OCI-LY3 (cell line): ENCODE data around the gene SURF4.

Source experiments
- H2AFZ ChIP-seq: fragments of 200-600, 300-600 bp; shearing (Covaris generic); 2 replicates; pipeline ENCODE4 v1.6.0; 2014; ENCODE audit warnings: antibody characterized with exemption, low read depth, low read length
- H3K27ac ChIP-seq: fragments of 200-600, 300-600 bp; sonication (generic); 2 replicates; pipeline ENCODE4 v1.5.1; 2014; ENCODE audit warnings: mild to moderate bottlenecking, low read length, moderate library complexity, mixed read lengths
- H3K27me3 ChIP-seq: fragments of 200-600, 300-600 bp; sonication (generic); 2 replicates; pipeline ENCODE4 v1.6.1; 2014; ENCODE audit warnings: low read depth, low read length, mixed read lengths
- H3K36me3 ChIP-seq: fragments of 200-600, 300-600 bp; sonication (generic); replicated peaks from 2 replicates; pipeline ENCODE3; 2014; ENCODE audit warnings: low read depth, low read length, mixed read lengths
- H3K4me1 ChIP-seq: fragments of 300-600, 200-600 bp; sonication (generic); 2 replicates; pipeline ENCODE4 v1.6.1; 2014; ENCODE audit warnings: low read length, mixed read lengths
- H3K4me2 ChIP-seq: fragments of 200-600, 300-600 bp; sonication (generic); 2 replicates; pipeline ENCODE4 v1.6.1; 2014; ENCODE audit warnings: low read length, mixed read lengths
- H3K4me3 ChIP-seq: fragments of 300-600, 200-600 bp; sonication (generic); 2 replicates; pipeline ENCODE4 v1.5.1; 2014; ENCODE audit warnings: antibody characterized with exemption, mild to moderate bottlenecking, low read length, moderate library complexity
- H3K79me2 ChIP-seq: fragments of 300-600, 200-600 bp; shearing (Covaris generic); 2 replicates; pipeline ENCODE4 v1.6.1; 2014; ENCODE audit warnings: mild to moderate bottlenecking, low read length, mixed read lengths
- H3K9ac ChIP-seq: fragments of 300-600, 200-600 bp; shearing (Covaris generic); 2 replicates; pipeline ENCODE4 v1.6.0; 2014; ENCODE audit warnings: mild to moderate bottlenecking, low read length, moderate library complexity
- H3K9me3 ChIP-seq: fragments of 200-600, 300-600 bp; shearing (Covaris generic); 2 replicates; pipeline ENCODE4 v1.6.1; 2014; ENCODE audit warnings: low read length, mixed read lengths; ENCODE audit not compliant: insufficient read depth
- H4K20me1 ChIP-seq: fragments of 200-600, 300-600 bp; sonication (generic); 2 replicates; pipeline ENCODE4 v1.6.1; 2016; ENCODE audit warnings: low read length, mixed read lengths; ENCODE audit not compliant: insufficient read depth
- CTCF ChIP-seq: fragments of 200-600, 300-600 bp; sonication (generic); IDR thresholded peaks from 2 replicates; pipeline ENCODE4 v1.5.1; 2014; ENCODE audit warnings: antibody characterized with exemption, low read length, low read depth
- EZH2phosphoT487 ChIP-seq: fragments of 200-600 bp; shearing (Covaris generic); IDR thresholded peaks from 2 replicates; pipeline ENCODE4 v1.6.1; 2018; ENCODE audit warnings: antibody characterized with exemption, mixed run types, low read depth

SURF4 gene

GRCh38 chr9:133405508-133406438, 29.9 kb upstream of the SURF4 start:
- Histone ChIP-seq H3K79me2 (no peaks in the 10 kb centered on the region), H4K20me1 (no peaks in the 10 kb centered on the region), H3K9ac (no peak overlapping the region), H3K4me1 (no peaks in the 10 kb centered on the region), H3K9me3 (no peaks in the 10 kb centered on the region), H3K36me3 (peaks cover 41% of the 10 kb centered on the region), H3K4me3 (no peak overlapping the region), H3K4me2 (no peak overlapping the region), H3K27ac (no peak overlapping the region), H2AFZ (no peak overlapping the region), H3K27me3 (no peaks in the 10 kb centered on the region)
- TF ChIP-seq EZH2phosphoT487: no peak
- no peak for TF ChIP-seq CTCF

GRCh38 chr9:133404454-133405002, 28.7 kb upstream of the SURF4 start:
- Histone ChIP-seq H3K4me3 (no peak overlapping the region), H3K27ac (no peak overlapping the region), H3K4me2 (no peak overlapping the region), H2AFZ (no peak overlapping the region), H4K20me1 (no peaks in the 10 kb centered on the region), H3K27me3 (no peaks in the 10 kb centered on the region), H3K79me2 (no peaks in the 10 kb centered on the region), H3K4me1 (no peaks in the 10 kb centered on the region), H3K9me3 (no peaks in the 10 kb centered on the region), H3K36me3 (peaks cover 30% of the 10 kb centered on the region), H3K9ac (no peak overlapping the region)
- TF ChIP-seq EZH2phosphoT487 (no peak), CTCF (no peak)

GRCh38 chr9:133403766-133404453, 28.1 kb upstream of the SURF4 start:
- Histone ChIP-seq H3K79me2 (no peaks in the 10 kb centered on the region), H3K9me3 (no peaks in the 10 kb centered on the region), H4K20me1 (no peaks in the 10 kb centered on the region), H3K27ac (no peak overlapping the region), H3K27me3 (no peaks in the 10 kb centered on the region), H3K36me3 (peaks cover 27% of the 10 kb centered on the region), H3K4me1 (no peaks in the 10 kb centered on the region), H3K4me2 (no peak overlapping the region), H2AFZ (no peak overlapping the region), H3K9ac (no peak overlapping the region), H3K4me3 (no peak overlapping the region)
- no peak for TF ChIP-seq EZH2phosphoT487
- TF ChIP-seq CTCF: peak; percentile 53

GRCh38 chr9:133402689-133403088, 26.8 kb upstream of the SURF4 start:
- Histone ChIP-seq H3K79me2 (no peaks in the 10 kb centered on the region), H4K20me1 (no peaks in the 10 kb centered on the region), H3K27ac (no peak overlapping the region), H3K36me3 (peaks cover 23% of the 10 kb centered on the region), H3K4me2 (no peak overlapping the region), H2AFZ (no peak overlapping the region), H3K9ac (no peak overlapping the region), H3K4me1 (no peaks in the 10 kb centered on the region), H3K9me3 (no peaks in the 10 kb centered on the region), H3K27me3 (no peaks in the 10 kb centered on the region), H3K4me3 (no peak overlapping the region)
- TF ChIP-seq CTCF: no peak
- no peak for TF ChIP-seq EZH2phosphoT487
